DND-41 (cell line): ENCODE data around the gene ATP9B.

Experiments used
- ATAC-seq: fragments of 200-7000 bp; cut with Tn5 transposase; 3 replicates; pipeline ENCODE4 v1.9.1; 2021; ENCODE audit warnings: low read depth; ENCODE audit not compliant: insufficient read depth
- DNase-seq: peaks from one replicate; pipeline ENCODE4 v3.0.0-alpha.2; 2020
- H2AFZ ChIP-seq: 2 replicates; pipeline ENCODE4 v1.6.0; 2012; ENCODE audit warnings: low read depth, low read length
- H3K27ac ChIP-seq: 2 replicates; pipeline ENCODE4 v1.5.1; 2012; ENCODE audit warnings: low read length, inconsistent platforms
- H3K27me3 ChIP-seq: fragments of 200-600 bp; sonication (generic); 2 replicates; pipeline ENCODE4 v1.6.0; 2012; ENCODE audit warnings: low read length, mild to moderate bottlenecking, inconsistent platforms; ENCODE audit not compliant: insufficient read depth, poor library complexity
- H3K36me3 ChIP-seq: 2 replicates; pipeline ENCODE4 v1.5.1; 2012; ENCODE audit warnings: low read length, inconsistent platforms; ENCODE audit not compliant: insufficient read depth
- H3K4me1 ChIP-seq: 2 replicates; pipeline ENCODE4 v1.5.1; 2012; ENCODE audit warnings: mild to moderate bottlenecking, low read length; ENCODE audit not compliant: insufficient read depth
- H3K4me2 ChIP-seq: 2 replicates; pipeline ENCODE4 v1.6.0; 2012; ENCODE audit warnings: mild to moderate bottlenecking, moderate library complexity, low read length, inconsistent platforms; ENCODE audit not compliant: insufficient read depth
- H3K4me3 ChIP-seq, 2 experiments: fragments of 200-600 bp in 1 of 2; shearing (Covaris generic) in 1 of 2; 2 replicates each; pipeline ENCODE4 v1.5.1; 2012 to 2016; ENCODE audit warnings: inconsistent platforms in 2 of 2, low read length in 2 of 2, mild to moderate bottlenecking in 2 of 2, low read depth in 1 of 2, moderate library complexity in 1 of 2
- H3K79me2 ChIP-seq: 2 replicates; pipeline ENCODE4 v1.6.0; 2012; ENCODE audit warnings: low read length, inconsistent platforms; ENCODE audit not compliant: insufficient read depth
- H3K9ac ChIP-seq: 2 replicates; pipeline ENCODE4 v1.6.0; 2012; ENCODE audit warnings: low read depth, mild to moderate bottlenecking, inconsistent platforms, low read length, moderate library complexity
- H3K9me3 ChIP-seq: 2 replicates; pipeline ENCODE4 v1.5.1; 2012; ENCODE audit warnings: low read length, moderate library complexity, mild to moderate bottlenecking, inconsistent platforms; ENCODE audit not compliant: insufficient read depth, severe bottlenecking
- H4K20me1 ChIP-seq: 2 replicates; pipeline ENCODE4 v1.6.0; 2012; ENCODE audit warnings: low read length; ENCODE audit not compliant: insufficient read depth
- CTCF ChIP-seq: IDR thresholded peaks from 2 replicates; pipeline ENCODE4 v1.5.1; 2012; ENCODE audit warnings: borderline replicate concordance, low read length, moderate library complexity, mild to moderate bottlenecking; ENCODE audit not compliant: poor library complexity, severe bottlenecking; ENCODE audit errors: extremely low read depth
- EZH2 ChIP-seq: IDR thresholded peaks from 3 replicates; pipeline ENCODE4 v1.6.1; 2012; ENCODE audit warnings: borderline replicate concordance, low read depth, mild to moderate bottlenecking, moderate library complexity, low read length, inconsistent platforms; ENCODE audit not compliant: severe bottlenecking

The ATP9B gene

GRCh38 chr18:79191956-79192355 lies 122.8 kb downstream of the ATP9B start:
- peaks cover 25% of the 10 kb centered on the region; the same call in 1 of the 2 replicates for H3K36me3 ChIP-seq
- no peaks in the 10 kb centered on the region for H3K9me3 ChIP-seq
- ATAC-seq (no peak), DNase-seq (no peak)
- TF ChIP-seq CTCF (no peak), EZH2 (no peak)
- no peak overlapping the region for H3K27ac ChIP-seq
- no peak overlapping the region for H3K4me3 ChIP-seq
- H2AFZ ChIP-seq, result no peak overlapping the region
- no peaks in the 10 kb centered on the region for H4K20me1 ChIP-seq
- no peaks in the 10 kb centered on the region for H3K27me3 ChIP-seq
- H3K79me2 ChIP-seq, result no peaks in the 10 kb centered on the region
- H3K4me1 ChIP-seq, result no peaks in the 10 kb centered on the region
- no peak overlapping the region for H3K9ac ChIP-seq
- H3K4me2 ChIP-seq, result no peak overlapping the region

GRCh38 chr18:79193826-79194225 lies 124.6 kb downstream of the ATP9B start:
- Histone ChIP-seq H3K9me3 (no peaks in the 10 kb centered on the region), H3K4me1 (no peaks in the 10 kb centered on the region), H3K27me3 (no peaks in the 10 kb centered on the region), H3K9ac (no peak overlapping the region), H3K27ac (no peak overlapping the region), H4K20me1 (no peaks in the 10 kb centered on the region), H3K4me3 (no peak overlapping the region), H2AFZ (no peak overlapping the region), H3K36me3 (peaks cover 24% of the 10 kb centered on the region; the same call in 1 of the 2 replicates), H3K4me2 (no peak overlapping the region), H3K79me2 (no peaks in the 10 kb centered on the region)
- ATAC-seq, result no peak
- DNase-seq, result no peak
- no peak for TF ChIP-seq CTCF
- TF ChIP-seq EZH2, result no peak

- no peak overlapping the region for H2AFZ ChIP-seq
- TF ChIP-seq CTCF (no peak), EZH2 (no peak)
- H4K20me1 ChIP-seq, result no peaks in the 10 kb centered on the region
- ATAC-seq (no peak), DNase-seq (no peak)
- no peak overlapping the region for H3K4me2 ChIP-seq
- H3K27me3 ChIP-seq, result no peaks in the 10 kb centered on the region
- H3K9me3 ChIP-seq, result no peaks in the 10 kb centered on the region
- H3K36me3 ChIP-seq, result peaks cover 21% of the 10 kb centered on the region; the same call in 1 of the 2 replicates
- no peak overlapping the region for H3K9ac ChIP-seq
- no peak overlapping the region for H3K4me3 ChIP-seq
- no peak overlapping the region for H3K27ac ChIP-seq
- no peaks in the 10 kb centered on the region for H3K4me1 ChIP-seq
- no peaks in the 10 kb centered on the region for H3K79me2 ChIP-seq
These were observed 126.8 kb downstream of the ATP9B start for GRCh38 chr18:79195716-79196683.
